Measurements from ENCODE around the gene ELMOD1.

DNA sequence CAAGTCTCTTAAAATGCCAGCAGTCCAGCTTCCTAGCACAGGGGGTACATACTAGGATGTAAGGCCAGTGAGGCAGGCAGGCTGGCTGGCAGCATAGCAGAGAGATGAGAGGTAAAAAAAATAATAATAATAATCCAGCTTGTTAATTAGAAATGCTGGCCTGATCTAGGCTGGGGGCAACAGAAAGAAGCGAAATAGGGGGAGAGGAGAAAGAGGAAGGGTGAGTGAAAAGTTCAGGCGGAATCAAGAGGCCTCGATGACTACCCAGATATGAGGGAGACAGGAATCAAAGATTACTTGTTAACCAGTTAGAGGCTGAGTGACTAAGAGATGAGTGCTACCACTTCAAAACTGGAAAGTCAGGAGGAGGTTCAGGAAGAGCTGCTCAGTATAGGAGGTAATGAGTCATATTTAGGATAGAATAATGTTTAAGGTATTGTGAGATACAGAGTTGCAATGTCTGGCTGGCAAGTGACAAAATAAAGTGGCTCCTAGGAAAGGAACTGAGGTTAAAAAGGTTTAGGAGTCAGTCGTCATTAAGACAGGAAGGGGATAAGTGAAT lies 28.2 kb upstream of the ELMOD1 start:
- no peak for TF ChIP-seq POLR2A (IDR thresholded peaks at IDR 0.05)
- no peak for TF ChIP-seq CTCF (IDR thresholded peaks at IDR 0.05)
